Osteoblast (primary cell): Measurements from ENCODE around the gene PTCHD1. TPM values are rescaled to one million over a fixed set of nuclear protein-coding genes. Genes with fewer than 3 reads are reported as not detected.

Source experiments
- DNase-seq: peaks from one replicate; pipeline ENCODE4 v3.0.0; 2011; ENCODE audit warnings: low spot score, mixed read lengths; ENCODE audit not compliant: insufficient read length; ENCODE audit errors: missing footprints
- H2AFZ ChIP-seq: 2 replicates; pipeline ENCODE4 v1.6.0; 2011; ENCODE audit warnings: mild to moderate bottlenecking, low read length
- H3K27ac ChIP-seq: 2 replicates; pipeline ENCODE4 v1.5.1; 2011; ENCODE audit warnings: mild to moderate bottlenecking, low read depth, low read length, moderate library complexity
- H3K27me3 ChIP-seq: 2 replicates; pipeline ENCODE4 v1.6.0; 2012; ENCODE audit warnings: mild to moderate bottlenecking, control low read depth, inconsistent platforms, low read length, moderate library complexity; ENCODE audit not compliant: insufficient read depth
- H3K36me3 ChIP-seq: 2 replicates; pipeline ENCODE4 v1.5.1; 2011; ENCODE audit warnings: mild to moderate bottlenecking, low read length, control low read depth, moderate library complexity; ENCODE audit not compliant: insufficient read depth
- H3K4me1 ChIP-seq: 2 replicates; pipeline ENCODE4 v1.5.1; 2011; ENCODE audit warnings: mild to moderate bottlenecking, low read length, control low read depth, moderate library complexity; ENCODE audit not compliant: insufficient read depth
- H3K4me2 ChIP-seq: 2 replicates; pipeline ENCODE4 v1.6.0; 2011; ENCODE audit warnings: mild to moderate bottlenecking, low read length; ENCODE audit not compliant: insufficient read depth
- H3K4me3 ChIP-seq: fragments of 200-600 bp; sonication (generic); 3 replicates; pipeline ENCODE4 v1.5.1; 2012; ENCODE audit warnings: mild to moderate bottlenecking, low read length, inconsistent platforms; ENCODE audit not compliant: insufficient read depth
- H3K79me2 ChIP-seq: 2 replicates; pipeline ENCODE4 v1.6.0; 2012; ENCODE audit warnings: mild to moderate bottlenecking, low read length, control low read depth, inconsistent platforms; ENCODE audit not compliant: insufficient read depth
- H3K9me3 ChIP-seq: 2 replicates; pipeline ENCODE4 v1.5.1; 2011; ENCODE audit warnings: low read depth, low read length, control low read depth
- H4K20me1 ChIP-seq: 2 replicates; pipeline ENCODE4 v1.6.0; 2012; ENCODE audit warnings: mild to moderate bottlenecking, low read length, control low read depth; ENCODE audit not compliant: insufficient read depth
- total RNA-seq: library from RNA; depleted of rRNA; stranded (reverse); fragments of >200 nt; gene quantifications from 2 replicates; pipeline ENCODE4 v1.2.3, GENCODE V29; 2012
- TF ChIP-seq, protein P1 (sequence below): IDR thresholded peaks from 2 replicates; pipeline ENCODE4 v1.5.1; 2011; ENCODE audit warnings: mild to moderate bottlenecking, low read depth, low read length, moderate library complexity; ENCODE audit errors: extremely low read depth

Gene PTCHD1
- total RNA-seq, 1 donor: not detected

DNA sequence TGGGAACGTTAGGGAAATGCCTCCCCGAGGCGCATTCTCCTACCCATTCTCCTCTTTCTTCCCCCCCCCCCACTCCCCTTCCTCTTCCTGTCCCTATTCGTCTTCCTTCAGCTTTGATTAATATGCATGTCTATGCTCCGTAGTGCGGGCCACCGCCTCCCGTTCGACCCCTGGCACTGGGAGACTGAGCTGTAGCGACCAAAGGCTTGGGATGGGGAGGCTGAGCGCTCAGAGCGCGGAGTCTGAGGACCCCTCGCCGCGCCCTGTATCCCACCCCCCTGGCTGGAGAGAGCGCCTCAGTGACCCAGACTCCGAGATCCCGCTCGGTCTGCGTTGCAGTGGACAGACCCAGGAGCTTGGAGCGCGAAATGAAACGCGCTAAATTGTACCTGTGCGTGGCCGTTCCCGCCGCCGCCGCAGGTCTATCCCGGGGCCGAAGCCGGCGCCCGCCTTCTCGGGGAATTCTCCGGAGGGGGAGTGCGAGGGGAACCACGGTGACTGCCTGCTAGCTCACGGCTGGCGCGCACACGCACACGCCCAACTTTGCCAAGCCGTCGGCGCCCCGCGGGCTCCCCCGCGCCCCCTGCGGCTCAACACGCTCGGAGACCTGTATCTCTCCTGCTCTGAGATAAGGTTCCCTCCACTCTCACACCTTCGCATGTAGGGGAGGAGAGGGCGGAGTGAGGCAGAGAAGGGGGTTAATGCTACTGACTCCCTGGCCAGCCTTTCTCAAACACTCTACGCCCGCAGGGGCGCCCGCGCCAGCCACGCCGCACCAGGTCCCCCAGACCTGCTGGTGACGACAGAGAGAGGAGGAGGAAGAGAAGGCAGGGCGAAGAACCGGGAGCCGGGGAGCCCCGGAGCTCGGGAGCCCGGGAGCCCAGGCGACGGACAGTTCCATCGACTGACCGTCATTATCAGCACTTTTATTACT is 1.5 kb upstream of the PTCHD1 start:
- no peak overlapping the region for H3K4me3 ChIP-seq
- H3K4me2 ChIP-seq: no peak overlapping the region
- H2AFZ ChIP-seq: no peak overlapping the region
- H3K27ac ChIP-seq: no peak overlapping the region
- H3K27me3 ChIP-seq: peaks cover 49% of the 10 kb centered on the region
- no peaks in the 10 kb centered on the region for H3K79me2 ChIP-seq
- TF ChIP-seq, protein P1, sequence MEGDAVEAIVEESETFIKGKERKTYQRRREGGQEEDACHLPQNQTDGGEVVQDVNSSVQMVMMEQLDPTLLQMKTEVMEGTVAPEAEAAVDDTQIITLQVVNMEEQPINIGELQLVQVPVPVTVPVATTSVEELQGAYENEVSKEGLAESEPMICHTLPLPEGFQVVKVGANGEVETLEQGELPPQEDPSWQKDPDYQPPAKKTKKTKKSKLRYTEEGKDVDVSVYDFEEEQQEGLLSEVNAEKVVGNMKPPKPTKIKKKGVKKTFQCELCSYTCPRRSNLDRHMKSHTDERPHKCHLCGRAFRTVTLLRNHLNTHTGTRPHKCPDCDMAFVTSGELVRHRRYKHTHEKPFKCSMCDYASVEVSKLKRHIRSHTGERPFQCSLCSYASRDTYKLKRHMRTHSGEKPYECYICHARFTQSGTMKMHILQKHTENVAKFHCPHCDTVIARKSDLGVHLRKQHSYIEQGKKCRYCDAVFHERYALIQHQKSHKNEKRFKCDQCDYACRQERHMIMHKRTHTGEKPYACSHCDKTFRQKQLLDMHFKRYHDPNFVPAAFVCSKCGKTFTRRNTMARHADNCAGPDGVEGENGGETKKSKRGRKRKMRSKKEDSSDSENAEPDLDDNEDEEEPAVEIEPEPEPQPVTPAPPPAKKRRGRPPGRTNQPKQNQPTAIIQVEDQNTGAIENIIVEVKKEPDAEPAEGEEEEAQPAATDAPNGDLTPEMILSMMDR: no peak
- H3K36me3 ChIP-seq: no peaks in the 10 kb centered on the region
- H3K4me1 ChIP-seq: no peaks in the 10 kb centered on the region
- H4K20me1 ChIP-seq: no peaks in the 10 kb centered on the region
- DNase-seq: peak; percentile 72
- no peaks in the 10 kb centered on the region for H3K9me3 ChIP-seq

DNA sequence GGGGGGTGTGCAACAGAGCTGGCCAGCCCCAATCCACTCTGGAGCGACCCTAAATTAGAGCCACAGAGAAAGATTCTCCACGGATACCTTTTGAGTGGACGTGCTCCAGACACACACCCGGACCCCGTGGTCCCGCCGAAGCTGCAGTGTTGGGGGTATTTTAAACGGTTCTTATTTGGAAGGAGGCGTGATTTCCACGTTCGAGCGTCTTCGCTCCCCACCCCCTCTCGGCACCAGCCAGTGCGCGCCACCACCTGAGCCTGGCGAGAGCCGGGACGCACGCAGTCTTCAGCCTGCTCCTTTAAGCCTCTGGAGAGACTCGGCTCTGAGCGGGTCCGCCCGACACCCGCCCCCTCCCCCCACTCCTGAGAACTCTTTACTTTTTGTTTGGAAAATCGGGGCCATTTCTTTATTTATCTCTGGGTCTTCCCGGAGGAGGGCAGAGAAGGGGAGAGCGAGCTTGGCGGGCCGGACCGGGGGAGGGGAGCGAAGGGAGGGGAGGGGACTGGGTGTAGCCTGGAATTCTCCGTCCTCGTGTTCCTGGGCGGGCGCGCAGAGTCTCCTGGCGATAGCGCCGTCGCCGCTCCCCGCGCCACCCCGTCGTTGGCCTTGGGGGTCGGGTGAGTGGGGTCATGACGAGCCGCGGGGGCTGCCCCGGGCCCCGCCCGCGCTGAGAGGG is 668 bp upstream of the PTCHD1 start:
- Histone ChIP-seq H3K79me2 (no peaks in the 10 kb centered on the region), H3K4me3 (no peak overlapping the region), H3K4me2 (no peak overlapping the region), H3K9me3 (no peaks in the 10 kb centered on the region), H3K36me3 (no peaks in the 10 kb centered on the region), H4K20me1 (no peaks in the 10 kb centered on the region), H2AFZ (no peak overlapping the region), H3K27ac (no peak overlapping the region), H3K27me3 (peaks cover 49% of the 10 kb centered on the region), H3K4me1 (no peaks in the 10 kb centered on the region)
- DNase-seq: peak; percentile 50
- TF ChIP-seq, protein P1: no peak

DNA sequence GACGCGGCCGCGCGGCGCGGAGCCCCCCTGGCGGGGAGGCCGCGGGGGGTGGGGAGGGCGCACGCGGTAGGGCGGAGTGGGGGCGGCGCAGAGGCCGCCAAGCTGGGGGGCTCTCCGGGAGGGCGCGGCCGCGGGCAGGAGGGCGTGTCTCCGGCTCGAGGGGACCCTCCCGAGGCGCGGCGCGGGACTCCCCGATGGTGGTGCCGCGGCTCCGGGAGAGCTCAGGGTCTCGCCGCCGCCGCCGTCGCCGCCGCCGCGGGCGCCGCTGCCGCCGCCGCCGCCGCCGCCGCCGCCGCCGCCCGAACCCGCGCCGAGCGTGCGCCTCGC is 165 bp upstream of the PTCHD1 start:
- no peak overlapping the region for H3K4me2 ChIP-seq
- no peaks in the 10 kb centered on the region for H4K20me1 ChIP-seq
- TF ChIP-seq, protein P1: no peak
- H3K36me3 ChIP-seq: no peaks in the 10 kb centered on the region
- H3K4me3 ChIP-seq: no peak overlapping the region
- H3K9me3 ChIP-seq: no peaks in the 10 kb centered on the region
- no peak overlapping the region for H3K27ac ChIP-seq
- H3K79me2 ChIP-seq: no peaks in the 10 kb centered on the region
- no peaks in the 10 kb centered on the region for H3K4me1 ChIP-seq
- peaks cover 49% of the 10 kb centered on the region for H3K27me3 ChIP-seq
- DNase-seq: peak; percentile 30
- no peak overlapping the region for H2AFZ ChIP-seq

DNA sequence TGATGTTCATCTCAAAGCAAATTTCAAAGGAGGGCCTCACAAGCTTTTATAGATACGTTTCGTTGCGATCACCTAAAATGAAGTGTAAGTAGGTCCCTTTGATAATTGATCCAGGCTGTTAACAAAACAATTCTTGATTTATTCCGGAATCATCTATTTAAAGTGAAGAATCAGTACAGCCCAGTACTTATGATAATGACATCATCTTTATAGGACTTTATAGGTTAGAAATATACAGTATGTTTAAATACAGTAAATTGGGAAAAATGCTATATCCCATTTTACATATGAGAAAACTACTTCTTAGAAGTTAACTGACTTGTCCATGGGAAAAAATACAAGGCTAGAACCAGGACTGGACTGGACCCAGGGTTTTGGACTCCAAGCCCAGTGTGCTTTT is 3.7 kb downstream of the PTCHD1 start:
- no peaks in the 10 kb centered on the region for H3K9me3 ChIP-seq
- H3K4me1 ChIP-seq: no peaks in the 10 kb centered on the region
- H3K27ac ChIP-seq: no peak overlapping the region
- no peaks in the 10 kb centered on the region for H3K79me2 ChIP-seq
- H2AFZ ChIP-seq: no peak overlapping the region
- no peaks in the 10 kb centered on the region for H3K36me3 ChIP-seq
- peaks cover 29% of the 10 kb centered on the region for H3K27me3 ChIP-seq
- no peaks in the 10 kb centered on the region for H4K20me1 ChIP-seq
- DNase-seq: no peak
- no peak overlapping the region for H3K4me3 ChIP-seq
- H3K4me2 ChIP-seq: no peak overlapping the region
- TF ChIP-seq, protein P1: no peak
